K562 (cell line): ENCODE results near the gene APEX2. TPM values are rescaled to one million over a fixed set of nuclear protein-coding genes. Genes with fewer than 3 reads are reported as not detected.

Experiments
- ASH1L ChIP-seq: fragments of 450-650 bp; IDR thresholded peaks from 2 replicates; pipeline ENCODE4 v1.6.1; 2018; ENCODE audit warnings: borderline replicate concordance, mild to moderate bottlenecking, low read depth; ENCODE audit not compliant: partially characterized antibody
- ATF7 ChIP-seq: fragments of 450-650 bp; IDR thresholded peaks from 2 replicates; pipeline ENCODE4 v1.7.1; 2014; ENCODE audit warnings: mild to moderate bottlenecking, moderate library complexity
- CREM ChIP-seq: IDR thresholded peaks from 2 replicates; pipeline ENCODE4 v1.6.1; 2014; ENCODE audit warnings: antibody characterized with exemption, low read depth
- DDX20 ChIP-seq: fragments of 450-650 bp; IDR thresholded peaks from 2 replicates; pipeline ENCODE4 v1.6.1; 2016; ENCODE audit warnings: missing genetic modification characterization, low read depth, mild to moderate bottlenecking, missing compliant biosample characterization, moderate library complexity
- ERF ChIP-seq: fragments of 450-650 bp; formaldehyde crosslinking; IDR thresholded peaks from 2 replicates; pipeline ENCODE4 v1.4.0; 2020; ENCODE audit warnings: mild to moderate bottlenecking, mixed read lengths
- ILF3 ChIP-seq: fragments of 450-650 bp; IDR thresholded peaks from 2 replicates; pipeline ENCODE4 v1.6.1; 2018; ENCODE audit warnings: antibody characterized with exemption, mild to moderate bottlenecking, moderate library complexity, borderline replicate concordance
- KAT7 ChIP-seq: sonication (generic); formaldehyde crosslinking; IDR thresholded peaks from 2 replicates; pipeline ENCODE4 v1.8.0; 2022; ENCODE audit warnings: missing genetic modification reagents, mild to moderate bottlenecking, borderline replicate concordance
- KDM5B ChIP-seq: fragments of 200-600 bp; sonication (generic); IDR thresholded peaks from 2 replicates; pipeline ENCODE4 v1.6.1; 2012; ENCODE audit warnings: low read depth, mild to moderate bottlenecking, moderate library complexity, low read length, control low read depth, inconsistent platforms; ENCODE audit not compliant: insufficient replicate concordance
- MTA1 ChIP-seq: fragments of 450-650 bp; IDR thresholded peaks from 2 replicates; pipeline ENCODE4 v1.6.1; 2017; ENCODE audit warnings: borderline replicate concordance
- NRF1 ChIP-seq, 2 experiments: fragments of 450-650 bp; IDR thresholded peaks in 1 of 2; conservative IDR thresholded peaks in 1 of 2; 2 replicates each; pipeline ENCODE4 v1.6.1; 2014; ENCODE audit warnings: mild to moderate bottlenecking in 2 of 2
- TAF15 ChIP-seq: fragments of 200-400 bp; formaldehyde crosslinking; IDR thresholded peaks from 2 replicates; pipeline ENCODE4 v1.6.1; 2017; ENCODE audit warnings: mild to moderate bottlenecking, low read depth, low read length, moderate library complexity
- ZNF407 ChIP-seq: fragments of 450-650 bp; IDR thresholded peaks from 2 replicates; pipeline ENCODE4 v1.6.1; 2016; ENCODE audit warnings: low read depth
- ZNF696 ChIP-seq: fragments of 250-450 bp; sonication (Bioruptor Pico); conservative IDR thresholded peaks from 2 replicates; pipeline ENCODE4 v1.4.0; 2020; ENCODE audit warnings: mild to moderate bottlenecking, moderate library complexity
- polyA plus RNA-seq, 8 experiments: library from polyadenylated mRNA; depleted of rRNA in 4 of 8; stranded (reverse) in 5 of 8; unstranded in 3 of 8; fragments of >200 nt; fragmentation: Nextera tagmentation in 2 of 8; fragmentation: Illumina TruSeq in 1 of 8; extraction: Ambion mirVana in 2 of 8; extraction: Trizol in 1 of 8; gene quantifications; 2 replicates each; pipeline versions ENCODE4 v1.2.1 to v1.2.3, GENCODE V29; 2011 to 2014; ENCODE audit warnings: inconsistent platforms in 1 of 8, missing spikeins in 1 of 8
- total RNA-seq, 7 experiments: library from RNA; depleted of rRNA in 6 of 7; stranded (reverse); fragments of >200 nt in 6 of 7; fragmentation: Illumina TruSeq in 2 of 7; extraction: Trizol in 2 of 7; gene quantifications; 2 replicates each; pipeline versions ENCODE4 v1.2.1 to v1.2.3, GENCODE V29; 2011 to 2021; ENCODE audit warnings: low replicate concordance in 1 of 7
- TF ChIP-seq, protein P1 (sequence below): fragments of 250-450 bp; sonication (Bioruptor Pico); IDR thresholded peaks from 2 replicates; pipeline ENCODE4 v1.8.0; 2021; ENCODE audit warnings: borderline replicate concordance, mild to moderate bottlenecking, moderate library complexity; ENCODE audit not compliant: poor library complexity, severe bottlenecking
- TF ChIP-seq, protein P2 (sequence below), 2 experiments: fragments of 450-650 bp in 1 of 2; IDR thresholded peaks; 2 replicates each; pipeline ENCODE4 v1.6.1; 2011 to 2017; ENCODE audit warnings: low read depth in 2 of 2, antibody characterized with exemption in 1 of 2, borderline replicate concordance in 1 of 2, low read length in 1 of 2, mild to moderate bottlenecking in 1 of 2, mixed read lengths in 1 of 2; ENCODE audit not compliant: control insufficient read depth in 1 of 2

APEX2 gene
- total and polyA plus RNA-seq, 9 of the 15 experiments (the other 6 are each of a cell fraction or from before 2014, with no cell fraction given), result 9.4 to 34.2 (median 25.9) TPM

GRCh38 chrX:55028040-55028439 lies 27.9 kb downstream of the APEX2 start (continued):
- TF ChIP-seq ZNF407, result no peak
- TF ChIP-seq ASH1L, result no peak
- TF ChIP-seq MTA1, result peak; percentile 13; the same call in 1 of the 2 replicates
- TF ChIP-seq TAF15, result no peak
- TF ChIP-seq ILF3, result no peak
- TF ChIP-seq KDM5B, result no peak
- TF ChIP-seq DDX20 (tag), result no peak
- TF ChIP-seq ERF (CRISPR knock-in tag), result no peak
- TF ChIP-seq ATF7, result peak; percentile 45; the same call in 1 of the 2 replicates
- TF ChIP-seq KAT7, result no peak
- TF ChIP-seq, protein P1, sequence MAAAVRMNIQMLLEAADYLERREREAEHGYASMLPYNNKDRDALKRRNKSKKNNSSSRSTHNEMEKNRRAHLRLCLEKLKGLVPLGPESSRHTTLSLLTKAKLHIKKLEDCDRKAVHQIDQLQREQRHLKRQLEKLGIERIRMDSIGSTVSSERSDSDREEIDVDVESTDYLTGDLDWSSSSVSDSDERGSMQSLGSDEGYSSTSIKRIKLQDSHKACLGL (CRISPR knock-in tag), result no peak
- TF ChIP-seq CREM, result peak; percentile 62
- no peak for TF ChIP-seq ZNF696 (CRISPR knock-in tag)
- TF ChIP-seq, protein P2, sequence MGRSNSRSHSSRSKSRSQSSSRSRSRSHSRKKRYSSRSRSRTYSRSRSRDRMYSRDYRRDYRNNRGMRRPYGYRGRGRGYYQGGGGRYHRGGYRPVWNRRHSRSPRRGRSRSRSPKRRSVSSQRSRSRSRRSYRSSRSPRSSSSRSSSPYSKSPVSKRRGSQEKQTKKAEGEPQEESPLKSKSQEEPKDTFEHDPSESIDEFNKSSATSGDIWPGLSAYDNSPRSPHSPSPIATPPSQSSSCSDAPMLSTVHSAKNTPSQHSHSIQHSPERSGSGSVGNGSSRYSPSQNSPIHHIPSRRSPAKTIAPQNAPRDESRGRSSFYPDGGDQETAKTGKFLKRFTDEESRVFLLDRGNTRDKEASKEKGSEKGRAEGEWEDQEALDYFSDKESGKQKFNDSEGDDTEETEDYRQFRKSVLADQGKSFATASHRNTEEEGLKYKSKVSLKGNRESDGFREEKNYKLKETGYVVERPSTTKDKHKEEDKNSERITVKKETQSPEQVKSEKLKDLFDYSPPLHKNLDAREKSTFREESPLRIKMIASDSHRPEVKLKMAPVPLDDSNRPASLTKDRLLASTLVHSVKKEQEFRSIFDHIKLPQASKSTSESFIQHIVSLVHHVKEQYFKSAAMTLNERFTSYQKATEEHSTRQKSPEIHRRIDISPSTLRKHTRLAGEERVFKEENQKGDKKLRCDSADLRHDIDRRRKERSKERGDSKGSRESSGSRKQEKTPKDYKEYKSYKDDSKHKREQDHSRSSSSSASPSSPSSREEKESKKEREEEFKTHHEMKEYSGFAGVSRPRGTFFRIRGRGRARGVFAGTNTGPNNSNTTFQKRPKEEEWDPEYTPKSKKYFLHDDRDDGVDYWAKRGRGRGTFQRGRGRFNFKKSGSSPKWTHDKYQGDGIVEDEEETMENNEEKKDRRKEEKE (IDR thresholded peaks at IDR 0.05; ENCODE audit: borderline replicate concordance in 1 of 2, control insufficient read depth in 1 of 2, low read depth in 2 of 2, low read length in 1 of 2), result no peak
- no peak for TF ChIP-seq NRF1 (conservative IDR thresholded peaks at IDR 0.05 in 1 of 2, IDR thresholded peaks at IDR 0.05 in 1 of 2)
